H1 (cell line): ENCODE data around the gene ATAT1. TPM values are rescaled to one million over a fixed set of nuclear protein-coding genes. Genes with fewer than 3 reads are reported as not detected.

Experiments used
- CTCF ChIA-PET: fragments of 300-600 bp; sonication (Branson Sonifier 250); formaldehyde crosslinking; loops from one replicate; lab custom pipeline; 2021; ENCODE audit not compliant: partially characterized antibody; lab: Charles Lee
- POLR2A ChIA-PET: fragments of 300-600 bp; sonication (Branson Sonifier 250); formaldehyde crosslinking; loops from one replicate; lab custom pipeline; 2021; ENCODE audit warnings: inconsistent platforms; ENCODE audit not compliant: partially characterized antibody; lab: Charles Lee
- DNase-seq, 2 experiments: peaks; one replicate each; pipeline versions ENCODE4 v3.0.0 to v3.0.0-alpha.2; 2010 to 2022; ENCODE audit warnings: low spot score in 2 of 2, low read depth in 1 of 2, mixed read lengths in 1 of 2
- FAIRE-seq: peaks from 2 replicates; lab custom pipeline; 2011; peaks lifted over from hg19 to GRCh38; lab: Jason Lieb, UNC
- H2AFZ ChIP-seq: 2 replicates; pipeline ENCODE4 v1.8.1; 2012; ENCODE audit warnings: low read length, inconsistent platforms
- H2AK5ac ChIP-seq: 2 replicates; pipeline ENCODE4 v1.6.1; 2013; ENCODE audit warnings: low read depth, low read length
- H2BK120ac ChIP-seq: replicated peaks from 2 replicates; pipeline ENCODE3; 2013; ENCODE audit warnings: low read depth, low read length, inconsistent platforms
- H2BK12ac ChIP-seq: 2 replicates; pipeline ENCODE4 v1.6.1; 2013; ENCODE audit warnings: low read depth, low read length
- H2BK15ac ChIP-seq: 2 replicates; pipeline ENCODE4 v1.6.1; 2013; ENCODE audit warnings: low read length
- H2BK20ac ChIP-seq: 2 replicates; pipeline ENCODE4 v1.6.1; 2013; ENCODE audit warnings: low read length
- H2BK5ac ChIP-seq: 2 replicates; pipeline ENCODE4 v1.6.1; 2013; ENCODE audit warnings: low read depth, low read length
- H3K14ac ChIP-seq: 2 replicates; pipeline ENCODE4 v1.6.1; 2013; ENCODE audit warnings: inconsistent platforms; ENCODE audit not compliant: insufficient read length
- H3K18ac ChIP-seq: 2 replicates; pipeline ENCODE4 v1.6.1; 2013; ENCODE audit warnings: low read length; ENCODE audit errors: extremely low read depth
- H3K23ac ChIP-seq: 2 replicates; pipeline ENCODE4 v1.6.1; 2013; ENCODE audit warnings: inconsistent platforms; ENCODE audit not compliant: insufficient read length
- H3K23me2 ChIP-seq: 2 replicates; pipeline ENCODE4 v1.6.1; 2013; ENCODE audit warnings: low read depth, low read length
- H3K27ac ChIP-seq: 2 replicates; pipeline ENCODE4 v1.6.1; 2011; ENCODE audit warnings: low read depth, low read length, inconsistent platforms
- H3K27me3 ChIP-seq, 4 experiments: replicated peaks in 1 of 4; 1 replicate in 1 of 4; 2 replicates in 3 of 4; pipeline versions ENCODE4 v1.6.1 to v1.8.1; 2011 to 2013; ENCODE audit warnings: low read length in 3 of 4, mild to moderate bottlenecking in 3 of 4, inconsistent platforms in 2 of 4, mixed read lengths in 2 of 4, moderate library complexity in 1 of 4; ENCODE audit not compliant: control insufficient read depth in 3 of 4, insufficient read depth in 3 of 4; ENCODE audit errors: extremely low read depth in 1 of 4
- H3K36me3 ChIP-seq, 4 experiments: 2 replicates each; pipeline versions ENCODE4 v1.6.1 to v1.8.1; 2011 to 2013; ENCODE audit warnings: mild to moderate bottlenecking in 4 of 4, low read length in 3 of 4, moderate library complexity in 2 of 4, control low read depth in 1 of 4, inconsistent platforms in 1 of 4; ENCODE audit not compliant: insufficient read depth in 4 of 4, control insufficient read depth in 2 of 4
- H3K4ac ChIP-seq: replicated peaks from 2 replicates; pipeline ENCODE3; 2013; ENCODE audit warnings: low read length, low read depth, mixed read lengths, inconsistent platforms; ENCODE audit not compliant: insufficient read length
- H3K4me1 ChIP-seq, 4 experiments: replicated peaks in 1 of 4; 1 replicate in 1 of 4; 2 replicates in 3 of 4; pipeline versions ENCODE4 v1.6.1 to v1.8.1; 2011 to 2013; ENCODE audit warnings: low read length in 3 of 4, inconsistent platforms in 2 of 4, mixed read lengths in 1 of 4; ENCODE audit not compliant: insufficient read depth in 4 of 4, control insufficient read depth in 3 of 4
- H3K4me2 ChIP-seq, 2 experiments: 2 replicates each; pipeline versions ENCODE4 v1.6.1 to v1.8.1; 2011 to 2013; ENCODE audit warnings: low read depth in 2 of 2, low read length in 2 of 2, control low read depth in 1 of 2, inconsistent platforms in 1 of 2, mild to moderate bottlenecking in 1 of 2; ENCODE audit not compliant: insufficient read depth in 1 of 2
- H3K4me3 ChIP-seq, 4 experiments: fragments of 200-600, 300-600 bp in 1 of 4; sonication (generic), shearing (Covaris generic), sonication (Bioruptor Twin) in 1 of 4; 2 replicates each; pipeline versions ENCODE4 v1.5.1 to v1.8.1; 2011 to 2016; ENCODE audit warnings: low read length in 4 of 4, low read depth in 3 of 4, control low read depth in 2 of 4, inconsistent platforms in 2 of 4, mild to moderate bottlenecking in 2 of 4, mixed read lengths in 1 of 4, moderate library complexity in 1 of 4; ENCODE audit not compliant: insufficient read depth in 2 of 4; ENCODE audit errors: extremely low read depth in 1 of 4
- H3K56ac ChIP-seq: replicated peaks from 2 replicates; pipeline ENCODE3; 2013; ENCODE audit warnings: low read depth, mild to moderate bottlenecking, mixed read lengths, low read length, inconsistent platforms; ENCODE audit not compliant: insufficient read length
- H3K79me1 ChIP-seq: 2 replicates; pipeline ENCODE4 v1.6.1; 2013; ENCODE audit warnings: low read depth, low read length, control low read depth
- H3K79me2 ChIP-seq, 2 experiments: 2 replicates each; pipeline versions ENCODE4 v1.6.1 to v1.8.1; 2012 to 2013; ENCODE audit warnings: low read length in 2 of 2, mild to moderate bottlenecking in 2 of 2, inconsistent platforms in 1 of 2; ENCODE audit not compliant: insufficient read depth in 2 of 2, control insufficient read depth in 1 of 2
- H3K9ac ChIP-seq, 4 experiments: replicated peaks in 1 of 4; 1 replicate in 1 of 4; 2 replicates in 3 of 4; pipeline versions ENCODE4 v1.6.1 to v1.8.1; 2011 to 2013; ENCODE audit warnings: low read depth in 3 of 4, low read length in 3 of 4, control low read depth in 2 of 4, mild to moderate bottlenecking in 2 of 4, moderate library complexity in 2 of 4, inconsistent platforms in 1 of 4; ENCODE audit errors: extremely low read depth in 1 of 4
- H3K9me3 ChIP-seq, 2 experiments: 2 replicates each; pipeline versions ENCODE4 v1.6.1 to v1.8.1; 2012 to 2013; ENCODE audit warnings: mild to moderate bottlenecking in 2 of 2, moderate library complexity in 2 of 2, control low read depth in 1 of 2, inconsistent platforms in 1 of 2, low read depth in 1 of 2, low read length in 1 of 2, mixed read lengths in 1 of 2; ENCODE audit not compliant: insufficient read depth in 2 of 2
- H4K20me1 ChIP-seq, 2 experiments: replicated peaks in 1 of 2; 2 replicates each; pipeline versions ENCODE3 to v1.8.1; 2011 to 2013; ENCODE audit warnings: inconsistent platforms in 2 of 2, low read length in 2 of 2, mild to moderate bottlenecking in 1 of 2; ENCODE audit not compliant: insufficient read depth in 2 of 2, control insufficient read depth in 1 of 2
- H4K5ac ChIP-seq: 2 replicates; pipeline ENCODE4 v1.6.1; 2013; ENCODE audit warnings: low read length, low read depth, mixed read lengths, inconsistent platforms; ENCODE audit not compliant: insufficient read length
- H4K8ac ChIP-seq: 2 replicates; pipeline ENCODE4 v1.8.0; 2013; ENCODE audit warnings: mild to moderate bottlenecking, moderate library complexity, low read length, inconsistent platforms; ENCODE audit not compliant: insufficient read depth; ENCODE audit errors: extremely low read depth
- H4K91ac ChIP-seq: replicated peaks from 2 replicates; pipeline ENCODE3; 2013; ENCODE audit warnings: low read length, mixed read lengths, inconsistent platforms; ENCODE audit not compliant: insufficient read length
- CREB1 ChIP-seq: IDR thresholded peaks from 2 replicates; pipeline ENCODE4 v1.6.1; 2012; ENCODE audit warnings: inconsistent platforms
- SAP30 ChIP-seq: fragments of 300-600 bp; sonication (generic); IDR thresholded peaks from 2 replicates; pipeline ENCODE4 v1.7.1; 2012; ENCODE audit warnings: low read length, moderate library complexity, mild to moderate bottlenecking, inconsistent platforms; ENCODE audit not compliant: insufficient read depth, insufficient replicate concordance
- WGBS, 2 experiments: shearing (Covaris generic) in 1 of 2; methylation state at CpG; one replicate each; pipeline versions ENCODE4 v1.1.6 to v1.1.7; 2013 to 2015; ENCODE audit warnings: low lambda C conversion rate in 2 of 2, mixed read lengths in 2 of 2, inconsistent platforms in 1 of 2, low coverage in 1 of 2, missing lambda C conversion rate in 1 of 2; ENCODE audit not compliant: insufficient replicate concordance in 2 of 2, insufficient coverage in 1 of 2, insufficient read length in 1 of 2; ENCODE audit errors: extremely low coverage in 1 of 2, missing lambda C conversion rate in 1 of 2; 5-methylcytosine and 5-hydroxymethylcytosine counted together
- polyA plus RNA-seq, 7 experiments: library from polyadenylated mRNA; depleted of rRNA in 3 of 7; stranded (reverse) in 5 of 7; unstranded in 2 of 7; fragments of >200 nt in 5 of 7; fragments of 200-250 nt in 2 of 7; gene quantifications; 1 replicate in 5 of 7; 2 replicates in 1 of 7; 4 replicates in 1 of 7; pipeline versions ENCODE4 v1.2.1 to v1.2.3, GENCODE V29; 2011 to 2013; ENCODE audit warnings: missing spikeins in 2 of 7, mixed read lengths in 2 of 7
- total RNA-seq: library from RNA; stranded (reverse); fragmentation: NEBNext Ultra II Directional; extraction: Animal tissue kit (Norgen Biotek cat#: 25700); gene quantifications from 2 replicates; pipeline ENCODE4 v1.2.1, GENCODE V29; 2021

ATAT1 gene
- total and polyA plus RNA-seq, 2 of the 8 experiments (the other 6 are each of a cell fraction or from before 2014, with no cell fraction given), result 14.4 to 14.6 TPM

GRCh38 chr6:30686009-30686907 is 59.6 kb downstream of the ATAT1 start, which contains the start of gene PPP1R18:
TSS of gene PPP1R18 (minus strand) at chr6:30686645. CDS start at chr6:30686018, 627 bp downstream.
- Histone ChIP-seq H2AK5ac (no peak within 1 kb of the TSS; the same call in 1 of the 2 replicates), H3K36me3 (no peaks in the 10 kb centered on the region; a peak in 1 of 8 replicates), H3K4me2 (peak within 1 kb of the TSS; percentile 96 to 98), H3K4me1 (peaks cover 7 to 49% (median 31%) of the 10 kb centered on the region in 4 experiments), H3K27me3 (no peaks in the 10 kb centered on the region), H2BK15ac (peak within 1 kb of the TSS; percentile 46; the same call in 1 of the 2 replicates), H3K18ac (peak within 1 kb of the TSS; percentile 93), H2BK120ac (no peak within 1 kb of the TSS), H3K4me3 (peak within 1 kb of the TSS; percentile 49 to 97 (median 80)), H2BK20ac (0 out of 2 replicates have a peak within 1 kb of the TSS, but pooled peaks have one; percentile 72), H3K14ac (no peak within 1 kb of the TSS), H3K23me2 (peaks cover 15% of the 10 kb centered on the region), H4K5ac (peak within 1 kb of the TSS; percentile 75), H4K91ac (peak within 1 kb of the TSS; percentile 85), H2AFZ (no peak within 1 kb of the TSS), H3K23ac (no peak within 1 kb of the TSS), H3K79me1 (peaks cover 4% of the 10 kb centered on the region; the same call in 1 of the 2 replicates), H3K56ac (peak within 1 kb of the TSS; percentile 79), H4K20me1 (peaks cover 3 to 5% of the 10 kb centered on the region in 2 experiments)
- WGBS, 2 experiments, result 7% methylated on average over 16 of the region's 41 CpGs; no CpG with 5 or more reads in 1 of the 2 experiments
- CTCF ChIA-PET, result interaction anchor here (1.2 to 11.0 kb wide), 7 partner anchors 10 to 89 kb away, joined by 3 to 147 read pairs (median 10); partner anchors contain the start of gene DHX16
- no peak for FAIRE-seq
- no peak for DNase-seq
- TF ChIP-seq SAP30 (peak; percentile 30), CREB1 (no peak)
- TF ChIP-seq, all 59 proteins: peak for 1
- Histone ChIP-seq H4K8ac (peak within 1 kb of the TSS; percentile 37), H2BK5ac (peak within 1 kb of the TSS; percentile 78; the same call in 1 of the 2 replicates), H3K79me2 (peaks cover 0 to 18% of the 10 kb centered on the region in 2 experiments; a peak in 3 of 4 replicates), H3K4ac (peak within 1 kb of the TSS; percentile 75), H3K9ac (peak within 1 kb of the TSS; percentile 39 to 59 (median 50)), H3K9me3 (no peaks in the 10 kb centered on the region), H2BK12ac (0 out of 2 replicates have a peak within 1 kb of the TSS, but pooled peaks have one; percentile 90), H3K27ac (peak within 1 kb of the TSS; percentile 35; the same call in 1 of the 2 replicates)
- POLR2A ChIA-PET, result interaction anchor here (0.6 to 18.7 kb wide), 6 partner anchors 8 to 38 kb away, joined by 3 to 388 read pairs (median 4); partner anchors contain the start of genes MDC1 and TUBB
